Stomach (tissue), 4 donors: ENCODE results near the gene RCAN1.

Experiments used
- CTCF ChIP-seq, 7 experiments: fragments of 450-650 bp in 4 of 7; fragments of 200-600 bp in 3 of 7; sonication (generic) in 3 of 7; IDR thresholded peaks; one replicate each; pipeline ENCODE4 v1.5.1; 2016 to 2019; ENCODE audit warnings: antibody characterized with exemption in 7 of 7, control low read depth in 2 of 7, mild to moderate bottlenecking in 1 of 7
- EP300 ChIP-seq: sonication (generic); formaldehyde crosslinking; IDR thresholded peaks from one replicate; pipeline ENCODE4 v1.6.1; 2017; ENCODE audit warnings: antibody characterized with exemption
- POLR2A ChIP-seq, 4 donors: fragments of 450-650 bp; IDR thresholded peaks; one replicate each; pipeline ENCODE4 v1.6.1; 2016; ENCODE audit warnings: antibody characterized with exemption in 4 of 4, control low read depth in 2 of 4, mild to moderate bottlenecking in 1 of 4, moderate library complexity in 1 of 4
- POLR2AphosphoS5 ChIP-seq, 3 donors: sonication (generic); formaldehyde crosslinking; IDR thresholded peaks; one replicate each; pipeline ENCODE4 v1.6.1; 2016; ENCODE audit warnings: antibody characterized with exemption in 3 of 3

- no peak for TF ChIP-seq EP300
- TF ChIP-seq CTCF (IDR thresholded peaks at IDR 0.05) = no peak
- TF ChIP-seq POLR2AphosphoS5 (IDR thresholded peaks at IDR 0.05) = no peak
- no peak for TF ChIP-seq POLR2A (IDR thresholded peaks at IDR 0.05)
These were observed 61.6 kb downstream of the RCAN1 start for GRCh38 chr21:34553151-34553952.
